Dermis microvascular lymphatic vessel endothelial cell (primary cell): ENCODE data around the gene ANKRD17. TPM values are rescaled to one million over a fixed set of nuclear protein-coding genes. Genes with fewer than 3 reads are reported as not detected.
A peak's percentile ranks its signal among the peaks of the same experiment; 100 is the strongest.

Source experiments
- DNase-seq, 2 donors: peaks; one replicate each; pipeline versions ENCODE4 v3.0.0 to v3.0.0-alpha.2; 2010; ENCODE audit warnings: low read depth in 2 of 2
- total RNA-seq: library from RNA; depleted of rRNA; stranded (reverse); fragments of >200 nt; gene quantifications from 2 replicates; pipeline ENCODE4 v1.2.1, GENCODE V29; 2014

The ANKRD17 gene
- total RNA-seq, 1 donor from 2014 or later = 43.0 TPM

DNA sequence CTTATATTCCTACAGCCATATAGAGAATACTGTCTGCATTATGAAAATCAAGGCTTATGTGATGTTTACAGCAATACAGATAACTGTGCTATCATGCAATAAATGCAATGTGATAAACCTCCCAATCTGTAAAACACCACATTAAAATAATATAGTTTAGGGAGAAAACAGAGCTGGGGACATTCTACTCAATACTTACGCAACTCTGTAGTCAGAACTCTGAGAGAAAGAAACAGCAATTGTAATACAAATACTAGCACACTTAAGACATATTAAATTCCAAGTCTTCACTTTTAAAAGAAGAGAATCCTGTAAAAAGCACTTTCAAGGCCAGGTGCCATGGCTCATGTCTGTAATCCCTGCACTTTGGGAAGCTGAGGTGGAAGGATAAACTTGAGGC is 61.4 kb downstream of the ANKRD17 start:
- no peak for DNase-seq

GRCh38 chr4:73194064-73194463 is 64.5 kb downstream of the ANKRD17 start:
- no peak for DNase-seq

GRCh38 chr4:73193659-73194058 is 64.9 kb downstream of the ANKRD17 start:
- DNase-seq = no peak

DNA sequence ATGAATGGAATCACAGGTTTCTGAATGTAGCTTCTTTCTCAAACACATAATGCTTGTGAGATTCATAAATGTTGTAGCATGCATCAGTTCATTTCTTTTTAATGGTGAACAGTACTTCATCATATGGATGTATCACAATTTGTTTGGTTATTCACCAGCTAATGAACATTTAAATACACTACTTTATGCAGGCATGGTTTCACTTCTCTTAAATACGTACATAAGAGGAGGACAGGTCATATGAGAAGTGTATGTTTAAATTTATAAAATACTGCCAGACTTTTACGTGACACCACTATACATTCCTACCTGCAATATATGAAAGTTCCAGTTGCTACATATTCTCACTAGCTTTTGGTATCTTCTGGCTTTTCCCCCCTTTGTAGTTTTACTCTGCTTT is 65.4 kb downstream of the ANKRD17 start:
- no peak for DNase-seq

- no peak for DNase-seq
These were observed 69.3 kb downstream of the ANKRD17 start for GRCh38 chr4:73189274-73189810.

DNA sequence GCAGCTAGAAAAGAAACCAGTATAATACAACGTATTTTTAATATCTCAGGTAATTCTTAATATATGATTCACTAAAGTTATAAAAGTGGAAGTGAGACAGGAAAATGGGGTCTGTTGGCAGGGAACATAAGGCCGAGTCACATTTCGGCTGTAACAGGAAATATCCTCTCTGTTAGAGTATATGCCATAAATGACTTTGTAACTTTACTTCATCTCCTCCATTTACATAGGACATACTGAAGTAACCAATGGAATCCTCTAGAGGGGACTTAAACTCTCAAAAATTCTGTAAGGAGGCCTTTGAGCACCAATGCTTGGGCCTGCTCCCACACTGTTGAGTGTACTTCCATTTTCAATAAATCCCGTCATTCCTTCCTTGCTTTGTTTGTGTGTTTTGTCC is 71.3 kb downstream of the ANKRD17 start:
- peak; percentile 60 to 84 for DNase-seq

GRCh38 chr4:73185903-73186302 is 72.7 kb downstream of the ANKRD17 start:
- no peak for DNase-seq

DNA sequence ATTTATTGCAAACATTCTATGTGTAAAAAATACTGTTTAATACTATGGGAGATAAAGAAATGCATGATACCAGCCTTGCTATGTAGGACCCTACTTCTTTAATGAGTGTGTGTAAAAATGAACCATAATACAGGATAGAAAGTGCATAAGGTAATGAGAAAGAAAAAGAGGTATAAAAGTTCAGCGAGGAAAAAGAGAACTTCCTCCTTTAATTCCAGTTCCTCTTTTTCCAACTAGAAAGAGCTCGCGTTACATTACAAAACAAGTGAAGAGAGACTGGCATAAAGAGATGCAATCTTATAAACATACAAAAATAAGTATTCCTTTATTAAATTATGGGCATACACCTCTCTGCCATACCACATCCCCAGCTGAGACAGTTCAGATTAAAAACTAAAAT is 77.4 kb downstream of the ANKRD17 start:
- DNase-seq = no peak

GRCh38 chr4:73178389-73178788 is 80.2 kb downstream of the ANKRD17 start:
- no peak for DNase-seq

GRCh38 chr4:73172161-73172560 is 86.4 kb downstream of the ANKRD17 start:
- DNase-seq = no peak

GRCh38 chr4:73170518-73171198 is 87.9 kb downstream of the ANKRD17 start:
- no peak for DNase-seq

- no peak for DNase-seq
These were observed 92.4 kb downstream of the ANKRD17 start for GRCh38 chr4:73166212-73166611.

DNA sequence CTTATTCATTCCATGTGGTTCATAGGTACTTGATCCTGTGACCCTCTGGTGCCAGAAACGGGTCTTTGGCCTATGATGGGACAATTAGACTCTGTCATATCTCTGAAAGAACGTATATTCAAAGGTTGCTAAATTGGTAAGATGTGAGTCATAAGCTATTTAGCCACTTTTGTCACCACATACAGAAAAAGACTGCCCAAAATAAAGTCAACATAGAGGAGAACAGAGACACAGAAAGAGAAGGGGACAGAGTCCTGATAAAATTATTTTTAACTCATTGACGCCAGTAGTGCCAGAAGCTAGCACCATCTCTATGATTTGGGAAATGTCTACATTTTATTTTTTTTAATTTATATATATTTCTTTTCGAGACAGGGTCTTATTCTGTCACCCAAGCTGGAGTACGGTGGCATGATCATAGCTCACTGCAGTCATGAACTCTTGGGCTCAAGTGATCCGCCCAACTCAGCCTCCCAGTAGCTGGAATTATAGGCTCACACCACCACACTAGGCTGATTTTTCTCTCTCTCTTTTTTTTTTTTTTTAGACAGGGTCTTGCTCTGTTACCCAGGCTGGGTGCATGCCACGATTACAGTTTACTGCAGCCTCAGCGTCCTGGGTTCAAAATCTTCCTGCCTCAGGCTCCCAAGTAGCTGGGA is 96.9 kb downstream of the ANKRD17 start:
- DNase-seq = no peak

DNA sequence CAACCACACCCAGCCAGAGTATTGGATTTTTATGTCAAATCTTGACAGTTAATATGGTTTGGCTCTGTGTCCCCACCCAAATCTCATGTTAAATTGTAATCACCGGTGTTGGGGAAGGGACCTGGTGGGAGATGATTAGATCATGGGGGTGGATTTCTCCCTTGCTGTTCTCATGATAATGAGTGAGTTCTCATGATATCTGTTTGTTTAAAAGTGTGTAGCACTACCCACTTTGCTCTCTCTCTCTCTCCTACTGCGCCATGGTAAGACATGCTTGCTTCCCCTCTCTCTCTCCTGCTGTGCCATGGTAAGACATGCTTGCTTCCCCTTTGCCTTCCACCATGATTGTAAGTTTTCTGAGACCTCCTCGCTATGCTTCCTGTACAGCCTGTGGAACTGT is 102.2 kb downstream of the ANKRD17 start:
- no peak for DNase-seq

DNA sequence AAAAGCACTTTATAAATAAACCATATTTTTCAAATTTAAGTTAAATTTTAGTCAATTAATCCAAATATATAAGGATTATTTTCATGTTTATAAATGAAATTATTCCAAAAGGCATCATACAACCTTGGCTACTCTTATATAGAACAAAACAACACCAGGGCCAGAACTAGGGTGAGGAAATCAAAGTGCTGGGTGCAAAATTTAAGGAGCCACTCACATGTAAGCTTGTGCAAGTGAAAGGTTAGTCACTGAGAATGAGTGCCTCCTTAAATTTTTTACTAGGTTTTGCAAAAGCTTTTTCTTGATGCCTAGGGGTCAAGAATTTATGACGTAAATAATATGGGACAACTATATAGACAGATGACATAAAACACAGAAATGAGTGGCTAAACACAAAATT is 105.7 kb downstream of the ANKRD17 start:
- no peak for DNase-seq

- no peak for DNase-seq
These were observed 115.5 kb downstream of the ANKRD17 start for GRCh38 chr4:73142995-73143547.

- DNase-seq = no peak
These were observed 118.6 kb downstream of the ANKRD17 start for GRCh38 chr4:73139991-73140390.

DNA sequence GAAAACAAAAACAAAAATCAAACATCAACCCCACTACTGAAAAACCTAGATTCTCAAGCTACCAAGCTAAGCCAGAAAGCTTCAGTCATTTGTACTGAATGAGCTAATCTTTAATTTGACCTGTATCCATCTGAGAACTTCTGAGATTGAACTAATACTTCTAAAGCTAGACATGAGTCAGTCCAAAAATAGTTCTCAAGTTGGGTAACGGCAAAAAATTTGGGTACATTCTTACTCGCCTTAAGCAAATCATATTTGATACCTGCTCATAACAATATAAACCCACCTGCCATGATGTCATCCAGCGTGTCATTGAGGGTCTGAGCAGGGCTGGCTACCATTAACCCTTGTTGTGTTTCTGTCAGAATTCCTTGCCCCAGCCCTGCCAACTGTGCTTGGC is 119.4 kb downstream of the ANKRD17 start:
- DNase-seq = no peak

GRCh38 chr4:73137121-73137520 is 121.5 kb downstream of the ANKRD17 start:
- DNase-seq = no peak

- DNase-seq = no peak
These were observed 124.8 kb downstream of the ANKRD17 start for GRCh38 chr4:73133784-73134183.

DNA sequence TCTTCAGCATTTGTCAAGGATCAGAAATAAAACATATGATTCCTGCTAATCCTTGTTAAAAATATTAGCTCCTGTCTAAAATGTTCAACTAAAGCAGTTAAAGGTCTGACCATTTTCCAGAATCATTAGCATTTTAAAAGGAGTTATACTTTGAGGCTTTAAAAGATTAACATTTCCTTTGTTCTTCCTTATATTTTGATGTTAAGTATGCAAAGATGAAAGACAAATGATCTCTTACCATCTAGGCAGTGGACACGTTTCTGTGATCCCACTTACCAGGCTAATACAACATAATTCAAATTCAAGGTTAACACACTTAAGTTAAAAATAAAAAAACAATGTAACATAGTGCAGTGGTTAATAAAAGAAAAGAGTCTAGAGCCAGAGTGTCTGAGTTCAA is 127.3 kb downstream of the ANKRD17 start:
- no peak for DNase-seq

GRCh38 chr4:73129319-73129718 is 129.3 kb downstream of the ANKRD17 start:
- no peak for DNase-seq
